Liver (tissue), 9 donors: Measurements from ENCODE around the gene APBA2. TPM values are rescaled to one million over a fixed set of nuclear protein-coding genes. Genes with fewer than 3 reads are reported as not detected.

ENCODE experiments used
- DNase-seq: peaks from one replicate; pipeline ENCODE4 v3.0.0-alpha.2; 2017; ENCODE audit warnings: low spot score
- H3K27ac ChIP-seq, 2 donors: one replicate each; pipeline ENCODE4 v1.7.0; 2013; ENCODE audit warnings: inconsistent platforms in 2 of 2, low read length in 2 of 2, control low read depth in 1 of 2, low read depth in 1 of 2, mild to moderate bottlenecking in 1 of 2
- H3K27me3 ChIP-seq, 4 donors: one replicate each; pipeline versions ENCODE4 v1.6.1 to v1.7.0; 2013; ENCODE audit warnings: low read length in 3 of 4, inconsistent platforms in 1 of 4, mild to moderate bottlenecking in 1 of 4, moderate library complexity in 1 of 4; ENCODE audit not compliant: control insufficient read depth in 4 of 4, insufficient read depth in 4 of 4
- H3K36me3 ChIP-seq, 4 donors: one replicate each; pipeline versions ENCODE4 v1.6.1 to v1.7.0; 2013; ENCODE audit warnings: low read length in 3 of 4, mild to moderate bottlenecking in 3 of 4, low read depth in 1 of 4, moderate library complexity in 1 of 4; ENCODE audit not compliant: control insufficient read depth in 4 of 4, insufficient read depth in 3 of 4
- H3K4me1 ChIP-seq, 4 donors: one replicate each; pipeline versions ENCODE4 v1.6.1 to v1.7.0; 2013; ENCODE audit warnings: low read length in 3 of 4, mild to moderate bottlenecking in 3 of 4, moderate library complexity in 1 of 4; ENCODE audit not compliant: control insufficient read depth in 4 of 4, insufficient read depth in 4 of 4
- H3K4me3 ChIP-seq, 3 donors: one replicate each; pipeline versions ENCODE4 v1.6.1 to v1.7.0; 2013; ENCODE audit warnings: low read length in 3 of 3, control low read depth in 1 of 3, low read depth in 1 of 3, mild to moderate bottlenecking in 1 of 3
- H3K9ac ChIP-seq, 2 donors: one replicate each; pipeline ENCODE4 v1.7.0; 2013; ENCODE audit warnings: low read length in 2 of 2, mild to moderate bottlenecking in 2 of 2, moderate library complexity in 2 of 2, control low read depth in 1 of 2, low read depth in 1 of 2
- H3K9me3 ChIP-seq, 4 donors: one replicate each; pipeline versions ENCODE4 v1.6.1 to v1.7.0; 2013; ENCODE audit warnings: low read length in 3 of 4; ENCODE audit not compliant: control insufficient read depth in 4 of 4
- EGR1 ChIP-seq, 2 donors: IDR thresholded peaks; 2 replicates each; pipeline ENCODE4 v1.6.1; 2016 to 2018; ENCODE audit warnings: antibody characterized with exemption in 2 of 2, low read depth in 2 of 2
- FOXA1 ChIP-seq: IDR thresholded peaks from 2 replicates; pipeline ENCODE4 v1.6.1; 2016; ENCODE audit warnings: antibody characterized with exemption
- HNF4A ChIP-seq, 2 donors: conservative IDR thresholded peaks; 2 replicates each; pipeline ENCODE4 v1.6.1; 2016; ENCODE audit warnings: antibody characterized with exemption in 2 of 2, mild to moderate bottlenecking in 2 of 2
- HNF4G ChIP-seq: IDR thresholded peaks from 2 replicates; pipeline ENCODE4 v1.6.1; 2016; ENCODE audit warnings: antibody characterized with exemption
- JUND ChIP-seq, 2 donors: IDR thresholded peaks; 2 replicates each; pipeline ENCODE4 v1.6.1; 2016; ENCODE audit warnings: antibody characterized with exemption in 2 of 2
- NR2F2 ChIP-seq: IDR thresholded peaks from 2 replicates; pipeline ENCODE4 v1.6.1; 2016; ENCODE audit warnings: antibody characterized with exemption
- RAD21 ChIP-seq, 2 donors: IDR thresholded peaks; 2 replicates each; pipeline ENCODE4 v1.6.1; 2016; ENCODE audit warnings: antibody characterized with exemption in 2 of 2, mild to moderate bottlenecking in 2 of 2
- RXRA ChIP-seq, 2 donors: IDR thresholded peaks; 2 replicates each; pipeline ENCODE4 v1.6.1; 2017 to 2018; ENCODE audit warnings: antibody characterized with exemption in 2 of 2, mild to moderate bottlenecking in 1 of 2
- SP1 ChIP-seq: IDR thresholded peaks from 2 replicates; pipeline ENCODE4 v1.6.1; 2018; ENCODE audit warnings: antibody characterized with exemption, mild to moderate bottlenecking
- TAF1 ChIP-seq: conservative IDR thresholded peaks from 2 replicates; pipeline ENCODE4 v1.6.1; 2016; ENCODE audit warnings: antibody characterized with exemption, mild to moderate bottlenecking
- YY1 ChIP-seq: IDR thresholded peaks from 2 replicates; pipeline ENCODE4 v1.6.1; 2016; ENCODE audit warnings: antibody characterized with exemption, mild to moderate bottlenecking
- WGBS: extraction: QIAGEN DNeasy Blood & Tissue Kit; methylation state at CpG from one replicate; pipeline ENCODE4 v1.1.7; 2013; 5-methylcytosine and 5-hydroxymethylcytosine counted together
- polyA plus RNA-seq, 2 donors: library from polyadenylated mRNA; stranded (reverse) in 1 of 2; unstranded in 1 of 2; fragments of 200-250 nt in 1 of 2; fragments of >200 nt in 1 of 2; fragmentation: Nextera tagmentation in 1 of 2; extraction: Ambion mirVana in 1 of 2; gene quantifications; one replicate each; pipeline versions ENCODE4 v1.2.1 to v1.2.3, GENCODE V29; 2013 to 2015
- total RNA-seq, 2 donors: library from RNA; depleted of rRNA; stranded (reverse); fragments of >200 nt; gene quantifications; one replicate each; pipeline ENCODE4 v1.2.3, GENCODE V29; 2014
- TF ChIP-seq, protein P1 (sequence below): IDR thresholded peaks from 2 replicates; pipeline ENCODE4 v1.6.1; 2016; ENCODE audit warnings: antibody characterized with exemption
- TF ChIP-seq, protein P2 (sequence below): IDR thresholded peaks from 2 replicates; pipeline ENCODE4 v1.6.1; 2016; ENCODE audit warnings: antibody characterized with exemption
- TF ChIP-seq, protein P3 (sequence below): IDR thresholded peaks from 2 replicates; pipeline ENCODE4 v1.6.1; 2016; ENCODE audit warnings: antibody characterized with exemption, mild to moderate bottlenecking
- TF ChIP-seq, protein P4 (sequence below): fragments of 150-350 bp; IDR thresholded peaks from 2 replicates; pipeline ENCODE4 v1.5.1; 2017; ENCODE audit warnings: improper control_type of control experiment, low read depth, low read length; ENCODE audit not compliant: missing input control
- TF ChIP-seq, protein P5 (sequence below): IDR thresholded peaks from 2 replicates; pipeline ENCODE4 v1.6.1; 2016; ENCODE audit warnings: antibody characterized with exemption
- donor health status: healthy.
- donor health status: healthy.
- donor health status: healthy.
- donor health status: healthy.
- donor health status: healthy.

APBA2 gene
- total and polyA plus RNA-seq, 4 donors = 0.38 to 2.9 (median 1.7) TPM

DNA sequence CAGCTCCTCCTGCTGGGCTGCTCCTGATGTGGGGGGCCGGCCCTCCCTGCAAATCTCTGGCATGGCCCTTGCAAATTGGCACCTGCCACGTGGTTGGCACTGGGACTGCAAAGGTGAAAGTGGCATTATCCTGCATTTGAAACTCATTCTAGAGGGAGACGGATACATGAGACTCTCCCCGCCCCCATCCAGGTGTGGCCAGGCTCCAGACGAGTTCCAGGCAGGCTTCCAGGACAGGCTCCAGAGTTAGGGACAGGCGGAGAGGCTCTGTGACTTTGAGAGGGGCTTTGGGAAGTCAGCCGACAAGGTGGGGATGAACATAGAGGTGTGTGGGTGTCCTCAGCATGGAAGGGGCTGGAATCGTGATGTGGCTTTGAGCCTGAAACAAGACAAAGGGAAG lies 178.5 kb downstream of the APBA2 start:
- peaks cover 0 to 3% (median 0%) of the 10 kb centered on the region in 4 donors for H3K9me3 ChIP-seq

DNA sequence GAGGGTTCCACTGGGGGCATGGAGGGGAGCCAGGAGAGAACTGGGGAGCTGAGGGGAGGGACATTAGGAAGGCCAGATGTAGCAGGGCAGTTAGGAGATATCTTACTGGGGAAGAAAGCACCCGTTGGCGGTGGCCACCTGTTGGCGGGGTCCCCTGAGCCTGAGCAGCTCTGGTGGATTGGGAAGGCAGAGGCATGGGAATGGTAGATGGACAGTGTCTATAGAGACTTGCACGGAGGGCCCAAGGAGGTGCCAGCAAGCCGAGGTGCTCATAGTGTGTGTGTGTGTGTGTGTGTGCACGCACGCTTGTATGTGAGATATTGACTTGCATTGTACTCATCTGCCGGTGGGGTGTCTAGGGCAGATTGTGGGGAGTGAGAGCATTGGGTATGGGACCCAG lies 179.0 kb downstream of the APBA2 start:
- 95% methylated on average over 8 of the region's 8 CpGs for WGBS
- DNase-seq = no peak
- Histone ChIP-seq H3K27me3 (no peaks in the 10 kb centered on the region), H3K9me3 (peaks cover 0 to 5% (median 2%) of the 10 kb centered on the region in 4 donors), H3K4me3 (no peak overlapping the region), H3K9ac (no peak overlapping the region), H3K4me1 (no peaks in the 10 kb centered on the region), H3K36me3 (no peaks in the 10 kb centered on the region), H3K27ac (no peak overlapping the region)
- TF ChIP-seq YY1 (no peak), EGR1 (IDR thresholded peaks at IDR 0.05; ENCODE audit: low read depth in 2 of 2) (no peak), NR2F2 (no peak), JUND (IDR thresholded peaks at IDR 0.05) (no peak), HNF4G (no peak), RXRA (IDR thresholded peaks at IDR 0.05) (no peak), FOXA1 (no peak), TAF1 (no peak), HNF4A (conservative IDR thresholded peaks at IDR 0.05) (no peak)
- TF ChIP-seq, protein P1, sequence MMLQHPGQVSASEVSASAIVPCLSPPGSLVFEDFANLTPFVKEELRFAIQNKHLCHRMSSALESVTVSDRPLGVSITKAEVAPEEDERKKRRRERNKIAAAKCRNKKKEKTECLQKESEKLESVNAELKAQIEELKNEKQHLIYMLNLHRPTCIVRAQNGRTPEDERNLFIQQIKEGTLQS = no peak
- TF ChIP-seq, protein P2, sequence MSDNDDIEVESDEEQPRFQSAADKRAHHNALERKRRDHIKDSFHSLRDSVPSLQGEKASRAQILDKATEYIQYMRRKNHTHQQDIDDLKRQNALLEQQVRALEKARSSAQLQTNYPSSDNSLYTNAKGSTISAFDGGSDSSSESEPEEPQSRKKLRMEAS = no peak
- TF ChIP-seq, protein P3, sequence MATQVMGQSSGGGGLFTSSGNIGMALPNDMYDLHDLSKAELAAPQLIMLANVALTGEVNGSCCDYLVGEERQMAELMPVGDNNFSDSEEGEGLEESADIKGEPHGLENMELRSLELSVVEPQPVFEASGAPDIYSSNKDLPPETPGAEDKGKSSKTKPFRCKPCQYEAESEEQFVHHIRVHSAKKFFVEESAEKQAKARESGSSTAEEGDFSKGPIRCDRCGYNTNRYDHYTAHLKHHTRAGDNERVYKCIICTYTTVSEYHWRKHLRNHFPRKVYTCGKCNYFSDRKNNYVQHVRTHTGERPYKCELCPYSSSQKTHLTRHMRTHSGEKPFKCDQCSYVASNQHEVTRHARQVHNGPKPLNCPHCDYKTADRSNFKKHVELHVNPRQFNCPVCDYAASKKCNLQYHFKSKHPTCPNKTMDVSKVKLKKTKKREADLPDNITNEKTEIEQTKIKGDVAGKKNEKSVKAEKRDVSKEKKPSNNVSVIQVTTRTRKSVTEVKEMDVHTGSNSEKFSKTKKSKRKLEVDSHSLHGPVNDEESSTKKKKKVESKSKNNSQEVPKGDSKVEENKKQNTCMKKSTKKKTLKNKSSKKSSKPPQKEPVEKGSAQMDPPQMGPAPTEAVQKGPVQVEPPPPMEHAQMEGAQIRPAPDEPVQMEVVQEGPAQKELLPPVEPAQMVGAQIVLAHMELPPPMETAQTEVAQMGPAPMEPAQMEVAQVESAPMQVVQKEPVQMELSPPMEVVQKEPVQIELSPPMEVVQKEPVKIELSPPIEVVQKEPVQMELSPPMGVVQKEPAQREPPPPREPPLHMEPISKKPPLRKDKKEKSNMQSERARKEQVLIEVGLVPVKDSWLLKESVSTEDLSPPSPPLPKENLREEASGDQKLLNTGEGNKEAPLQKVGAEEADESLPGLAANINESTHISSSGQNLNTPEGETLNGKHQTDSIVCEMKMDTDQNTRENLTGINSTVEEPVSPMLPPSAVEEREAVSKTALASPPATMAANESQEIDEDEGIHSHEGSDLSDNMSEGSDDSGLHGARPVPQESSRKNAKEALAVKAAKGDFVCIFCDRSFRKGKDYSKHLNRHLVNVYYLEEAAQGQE = no peak

More for the DNA sequence above, 178.5 kb downstream of the APBA2 start:
- TF ChIP-seq HNF4G = no peak
- no peak for TF ChIP-seq EGR1 (IDR thresholded peaks at IDR 0.05; ENCODE audit: low read depth in 2 of 2)
- no peak for TF ChIP-seq HNF4A (conservative IDR thresholded peaks at IDR 0.05)
- TF ChIP-seq, protein P2 = no peak
- TF ChIP-seq RAD21 (IDR thresholded peaks at IDR 0.05) = no peak
- TF ChIP-seq, protein P3 = no peak
- TF ChIP-seq, protein P4, sequence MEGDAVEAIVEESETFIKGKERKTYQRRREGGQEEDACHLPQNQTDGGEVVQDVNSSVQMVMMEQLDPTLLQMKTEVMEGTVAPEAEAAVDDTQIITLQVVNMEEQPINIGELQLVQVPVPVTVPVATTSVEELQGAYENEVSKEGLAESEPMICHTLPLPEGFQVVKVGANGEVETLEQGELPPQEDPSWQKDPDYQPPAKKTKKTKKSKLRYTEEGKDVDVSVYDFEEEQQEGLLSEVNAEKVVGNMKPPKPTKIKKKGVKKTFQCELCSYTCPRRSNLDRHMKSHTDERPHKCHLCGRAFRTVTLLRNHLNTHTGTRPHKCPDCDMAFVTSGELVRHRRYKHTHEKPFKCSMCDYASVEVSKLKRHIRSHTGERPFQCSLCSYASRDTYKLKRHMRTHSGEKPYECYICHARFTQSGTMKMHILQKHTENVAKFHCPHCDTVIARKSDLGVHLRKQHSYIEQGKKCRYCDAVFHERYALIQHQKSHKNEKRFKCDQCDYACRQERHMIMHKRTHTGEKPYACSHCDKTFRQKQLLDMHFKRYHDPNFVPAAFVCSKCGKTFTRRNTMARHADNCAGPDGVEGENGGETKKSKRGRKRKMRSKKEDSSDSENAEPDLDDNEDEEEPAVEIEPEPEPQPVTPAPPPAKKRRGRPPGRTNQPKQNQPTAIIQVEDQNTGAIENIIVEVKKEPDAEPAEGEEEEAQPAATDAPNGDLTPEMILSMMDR = no peak
- TF ChIP-seq, protein P5, sequence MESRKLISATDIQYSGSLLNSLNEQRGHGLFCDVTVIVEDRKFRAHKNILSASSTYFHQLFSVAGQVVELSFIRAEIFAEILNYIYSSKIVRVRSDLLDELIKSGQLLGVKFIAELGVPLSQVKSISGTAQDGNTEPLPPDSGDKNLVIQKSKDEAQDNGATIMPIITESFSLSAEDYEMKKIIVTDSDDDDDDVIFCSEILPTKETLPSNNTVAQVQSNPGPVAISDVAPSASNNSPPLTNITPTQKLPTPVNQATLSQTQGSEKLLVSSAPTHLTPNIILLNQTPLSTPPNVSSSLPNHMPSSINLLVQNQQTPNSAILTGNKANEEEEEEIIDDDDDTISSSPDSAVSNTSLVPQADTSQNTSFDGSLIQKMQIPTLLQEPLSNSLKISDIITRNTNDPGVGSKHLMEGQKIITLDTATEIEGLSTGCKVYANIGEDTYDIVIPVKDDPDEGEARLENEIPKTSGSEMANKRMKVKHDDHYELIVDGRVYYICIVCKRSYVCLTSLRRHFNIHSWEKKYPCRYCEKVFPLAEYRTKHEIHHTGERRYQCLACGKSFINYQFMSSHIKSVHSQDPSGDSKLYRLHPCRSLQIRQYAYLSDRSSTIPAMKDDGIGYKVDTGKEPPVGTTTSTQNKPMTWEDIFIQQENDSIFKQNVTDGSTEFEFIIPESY = no peak
- TF ChIP-seq SP1 = no peak
- no peak for TF ChIP-seq FOXA1
- no peak for TF ChIP-seq RXRA (IDR thresholded peaks at IDR 0.05)
- no peak for TF ChIP-seq NR2F2
- DNase-seq = no peak
- Histone ChIP-seq H3K4me3 (no peak overlapping the region), H3K36me3 (no peaks in the 10 kb centered on the region), H3K4me1 (no peaks in the 10 kb centered on the region), H3K27ac (no peak overlapping the region), H3K9ac (no peak overlapping the region), H3K27me3 (no peaks in the 10 kb centered on the region)
- WGBS = 68% methylated on average over 8 of the region's 8 CpGs
